GM20000 (cell line): Measurements from ENCODE around the gene ZNF221.

ENCODE experiments used
- DNase-seq: peaks from one replicate; pipeline ENCODE4 v3.0.0; 2012; ENCODE audit warnings: low spot score
- TF ChIP-seq, protein P1 (sequence below): IDR thresholded peaks from 2 replicates; pipeline ENCODE4 v1.5.1; 2012; ENCODE audit warnings: mild to moderate bottlenecking, control low read depth; ENCODE audit errors: extremely low read depth, missing control alignments

The ZNF221 gene

DNA sequence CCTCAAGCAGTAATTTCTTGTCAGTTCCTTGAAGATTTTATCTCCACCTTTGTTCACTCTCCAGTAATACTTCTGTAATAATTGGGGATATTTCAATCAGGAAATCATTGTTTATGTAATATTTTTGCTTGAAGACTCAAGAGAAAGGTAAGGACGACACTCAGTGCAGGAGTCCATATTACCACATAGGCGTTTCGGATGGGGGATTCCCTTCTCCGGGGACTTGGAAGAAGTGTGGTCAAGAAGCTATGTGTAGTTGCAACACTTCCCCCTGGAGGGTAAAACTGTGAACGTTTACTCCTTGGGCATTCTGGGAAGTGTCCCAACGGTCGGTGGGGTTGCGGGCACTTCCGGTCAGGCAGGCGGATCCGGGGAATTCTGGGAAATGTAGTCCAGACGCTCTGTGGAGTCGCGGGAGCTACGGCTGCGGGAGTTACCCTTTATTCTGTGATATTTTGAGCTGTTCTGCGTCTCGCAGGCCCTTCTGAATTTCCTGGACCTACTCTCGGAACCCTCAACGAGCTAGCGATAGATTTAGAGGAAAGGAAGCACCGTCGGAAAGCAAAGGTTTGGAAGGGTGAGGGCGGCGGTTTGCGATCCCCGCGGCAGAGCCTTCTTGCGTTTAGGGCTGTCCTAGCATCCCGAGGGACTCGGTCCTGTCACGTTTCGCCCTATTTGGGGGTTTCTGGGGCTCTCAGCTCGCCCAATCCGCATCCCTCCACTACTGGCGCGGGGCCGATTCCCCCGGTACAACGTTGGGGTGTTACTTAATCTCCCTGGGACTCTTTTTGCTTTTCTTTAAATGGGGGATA, at the start of gene ZNF221:
Gene ZNF221 (plus strand): TSS at position 395 of the 812 bp plus-strand sequence. CDS start 11,499 bp downstream, outside the sequence.
- DNase-seq: peak; percentile 84
- TF ChIP-seq, protein P1, sequence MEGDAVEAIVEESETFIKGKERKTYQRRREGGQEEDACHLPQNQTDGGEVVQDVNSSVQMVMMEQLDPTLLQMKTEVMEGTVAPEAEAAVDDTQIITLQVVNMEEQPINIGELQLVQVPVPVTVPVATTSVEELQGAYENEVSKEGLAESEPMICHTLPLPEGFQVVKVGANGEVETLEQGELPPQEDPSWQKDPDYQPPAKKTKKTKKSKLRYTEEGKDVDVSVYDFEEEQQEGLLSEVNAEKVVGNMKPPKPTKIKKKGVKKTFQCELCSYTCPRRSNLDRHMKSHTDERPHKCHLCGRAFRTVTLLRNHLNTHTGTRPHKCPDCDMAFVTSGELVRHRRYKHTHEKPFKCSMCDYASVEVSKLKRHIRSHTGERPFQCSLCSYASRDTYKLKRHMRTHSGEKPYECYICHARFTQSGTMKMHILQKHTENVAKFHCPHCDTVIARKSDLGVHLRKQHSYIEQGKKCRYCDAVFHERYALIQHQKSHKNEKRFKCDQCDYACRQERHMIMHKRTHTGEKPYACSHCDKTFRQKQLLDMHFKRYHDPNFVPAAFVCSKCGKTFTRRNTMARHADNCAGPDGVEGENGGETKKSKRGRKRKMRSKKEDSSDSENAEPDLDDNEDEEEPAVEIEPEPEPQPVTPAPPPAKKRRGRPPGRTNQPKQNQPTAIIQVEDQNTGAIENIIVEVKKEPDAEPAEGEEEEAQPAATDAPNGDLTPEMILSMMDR: no peak

DNA sequence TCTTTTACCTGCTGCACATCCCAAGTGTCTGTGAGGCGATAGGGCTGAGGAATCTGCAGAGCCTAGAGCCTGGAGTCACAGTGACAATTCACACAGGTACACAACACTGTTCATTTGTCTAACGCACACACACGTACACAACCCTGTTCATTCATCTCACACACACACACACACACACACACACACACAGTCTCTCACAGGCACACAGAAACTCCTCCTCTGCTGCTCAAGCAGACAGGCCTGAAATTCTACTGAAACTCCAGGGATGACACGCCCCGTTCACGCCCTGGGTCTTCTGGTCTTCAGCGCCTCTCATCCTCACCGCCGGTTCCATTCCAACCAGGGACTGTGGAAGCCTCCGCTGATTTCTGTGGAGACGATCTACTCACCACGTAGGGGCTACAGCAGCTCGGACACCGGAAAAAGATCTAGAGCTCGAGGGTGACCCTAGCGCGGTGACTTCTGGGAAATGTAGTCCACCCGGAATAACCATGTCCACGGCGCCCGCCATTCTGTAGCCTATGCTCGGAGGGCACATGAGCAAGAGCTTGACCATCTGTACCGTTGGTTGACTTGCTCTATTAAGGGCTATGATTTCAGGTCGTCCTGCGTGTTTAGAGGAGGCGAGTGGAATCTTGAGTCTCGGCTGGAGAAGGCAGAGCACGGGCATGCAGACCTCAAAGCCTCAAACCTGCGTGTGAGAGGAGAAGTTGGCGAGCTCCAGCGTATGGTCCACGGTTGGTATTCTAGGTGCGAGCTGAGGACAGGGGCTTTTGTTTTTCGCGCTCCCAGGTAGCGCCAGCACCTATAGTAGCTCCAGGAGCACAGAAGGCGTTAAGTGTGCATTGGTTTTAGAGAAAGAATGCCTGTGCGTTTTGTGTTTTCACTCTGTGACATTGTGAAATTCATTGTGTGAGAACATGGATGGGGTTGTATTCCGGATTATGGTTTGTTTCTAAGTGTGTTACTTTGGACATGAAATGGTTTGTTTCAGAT, 49.3 kb upstream of the ZNF221 start:
- DNase-seq: peak; percentile 81
- TF ChIP-seq, protein P1: no peak

DNA sequence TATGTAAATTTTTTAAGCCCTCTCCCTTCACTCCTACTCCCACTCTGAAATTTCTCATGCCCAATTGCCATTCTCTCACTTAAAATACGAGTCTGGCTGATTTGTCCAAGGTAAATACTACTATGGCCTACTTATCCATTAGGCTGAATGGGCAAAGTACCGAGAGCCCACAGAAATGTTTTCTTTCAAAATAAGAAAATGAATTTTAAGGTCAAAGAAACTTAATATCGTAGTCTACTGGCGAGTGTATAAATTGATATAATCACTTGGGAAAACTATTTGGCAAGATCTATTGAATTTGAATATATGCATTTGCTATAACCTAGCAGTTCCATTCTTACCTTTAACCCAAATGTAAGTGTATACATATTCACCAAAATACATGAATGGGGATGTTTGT, 48.6 kb upstream of the ZNF221 start:
- no peak for DNase-seq
- TF ChIP-seq, protein P1: no peak

DNA sequence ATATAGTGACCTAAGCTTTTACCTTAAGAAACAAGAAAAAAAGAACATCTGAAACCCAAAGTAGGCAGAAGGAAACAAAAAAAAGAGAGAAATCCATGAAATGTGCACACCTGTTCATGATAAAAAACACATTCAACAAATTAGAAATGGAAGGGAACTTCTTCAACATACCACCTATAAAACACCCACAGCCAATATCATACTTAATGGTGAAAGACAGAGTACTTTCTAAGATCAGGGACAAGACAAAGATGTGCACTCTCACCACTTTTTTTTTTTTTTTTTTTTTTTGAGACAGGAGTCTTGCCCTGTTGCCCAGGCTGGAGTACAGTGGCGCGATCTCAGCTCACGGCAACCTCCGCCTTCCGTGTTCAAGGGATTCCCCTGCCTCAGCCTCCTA, 45.1 kb upstream of the ZNF221 start:
- TF ChIP-seq, protein P1: no peak
- DNase-seq: no peak

GRCh38 chr19:43906774-43907173, 44.3 kb upstream of the ZNF221 start:
- TF ChIP-seq, protein P1: no peak
- no peak for DNase-seq

- DNase-seq: no peak
- TF ChIP-seq, protein P1: no peak
Measured at GRCh38 chr19:43908659-43909058, 42.4 kb upstream of the ZNF221 start.

DNA sequence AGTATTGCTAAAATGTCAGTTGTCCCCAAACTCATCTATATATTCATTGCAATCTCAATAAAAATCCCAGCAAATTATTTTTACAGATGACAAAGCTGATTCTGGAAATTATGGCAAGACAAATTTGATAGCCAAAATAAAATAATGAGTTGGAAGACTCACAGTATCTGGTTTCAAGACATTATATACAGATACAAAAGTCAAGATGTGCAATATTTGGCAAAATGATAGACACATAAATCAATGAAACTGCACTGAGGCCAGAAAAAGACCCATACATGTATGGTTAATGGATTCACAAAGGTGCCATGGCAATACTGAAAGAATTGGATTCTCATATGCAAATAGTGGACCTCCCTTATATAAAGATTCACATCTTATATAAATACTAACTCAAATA, 40.1 kb upstream of the ZNF221 start:
- TF ChIP-seq, protein P1: no peak
- DNase-seq: no peak
